ENCODE data around the gene CD7. TPM values are rescaled to one million over a fixed set of nuclear protein-coding genes. Genes with fewer than 3 reads are reported as not detected.

The CD7 gene
- polyA plus RNA-seq, 1 of the 3 experiments (the other 2 are of a cell fraction): 0.07 TPM

DNA sequence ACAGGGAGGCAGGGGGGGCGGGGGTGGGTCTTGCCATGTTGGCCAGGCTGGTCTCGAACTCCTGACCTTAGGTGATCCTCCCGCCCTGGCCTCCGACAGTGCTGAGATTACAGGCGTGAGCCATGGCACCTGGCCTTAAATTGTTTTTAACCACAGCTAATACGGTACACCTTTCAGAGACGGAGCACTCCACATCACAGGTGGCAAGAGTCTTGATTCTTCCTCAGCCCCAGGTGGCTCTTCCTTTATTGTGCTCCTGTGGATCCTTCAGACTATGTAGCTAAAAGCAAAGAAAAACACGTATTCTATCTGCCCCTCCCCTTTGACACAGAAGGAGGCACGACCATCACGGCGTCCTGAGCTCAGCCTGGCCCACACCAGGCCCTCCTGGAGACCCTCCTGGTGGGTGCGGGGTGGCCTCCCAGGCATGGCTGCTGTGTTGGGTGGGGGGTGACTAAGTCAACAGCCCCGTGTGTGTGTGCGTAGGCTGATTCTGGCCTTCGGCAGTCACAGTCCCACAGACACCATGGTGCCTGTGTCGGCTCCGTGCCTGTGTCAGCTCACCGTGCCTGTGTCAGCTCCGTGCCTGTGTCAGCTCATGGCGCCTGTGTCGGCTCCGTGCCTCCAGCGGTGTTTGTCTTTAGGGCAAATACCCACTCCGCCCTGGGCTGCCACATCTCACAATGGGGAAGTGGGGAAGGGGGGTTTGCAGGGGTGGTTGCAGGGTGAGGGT is 26.9 kb upstream of the CD7 start:
- ChIA-PET POLR2A (no interaction called here), CTCF (interaction anchor here (0.7 to 2.1 kb wide), 8 partner anchors 8 to 108 kb away, joined by 3 to 6 read pairs (median 3); no protein-coding TSS in a partner anchor)
- Histone ChIP-seq H3K9me3 (no peaks in the 10 kb centered on the region), H3K4me1 (ENCODE audit: control insufficient read depth in 1 of 2, insufficient read depth in 2 of 2, low read depth in 1 of 2, low read length in 1 of 2) (peaks cover 0 to 5% of the 10 kb centered on the region in 2 experiments; a peak in 1 of 4 replicates), H3K27me3 (ENCODE audit: insufficient read depth) (no peaks in the 10 kb centered on the region), H3K27ac (ENCODE audit: low read depth in 2 of 2, low read length in 1 of 2) (no peak overlapping the region), H3K36me3 (replicated peaks in 1 of 2; ENCODE audit: control insufficient read depth in 1 of 2, insufficient read depth in 2 of 2, low read length in 1 of 2) (no peaks in the 10 kb centered on the region), H3K9ac (no peak overlapping the region), H3K4me3 (ENCODE audit: low read depth in 2 of 2, low read length in 1 of 2) (no peak overlapping the region), H3F3A (replicated peaks; ENCODE audit: insufficient read depth) (no peaks in the 10 kb centered on the region), H3K4me2 (no peak overlapping the region), H3K79me2 (ENCODE audit: insufficient read depth) (no peaks in the 10 kb centered on the region), H2AFZ (ENCODE audit: low read depth) (no peak overlapping the region), H4K20me1 (ENCODE audit: insufficient read depth) (no peaks in the 10 kb centered on the region), H3K9me2 (no peaks in the 10 kb centered on the region)
- no peak for DNase-seq
- 83% methylated on average over 19 of the region's 24 CpGs for WGBS (ENCODE audit: low lambda C conversion rate)
- TF ChIP-seq FOXJ3 (CRISPR knock-in tag; IDR thresholded peaks at IDR 0.05) (no peak), POLR2AphosphoS5 (IDR thresholded peaks at IDR 0.05; ENCODE audit: low read depth, low read length) (no peak), RCOR1 (IDR thresholded peaks at IDR 0.05; ENCODE audit: low read length) (no peak), TAF1 (IDR thresholded peaks at IDR 0.05; ENCODE audit: borderline replicate concordance, low read depth, low read length) (no peak)

DNA sequence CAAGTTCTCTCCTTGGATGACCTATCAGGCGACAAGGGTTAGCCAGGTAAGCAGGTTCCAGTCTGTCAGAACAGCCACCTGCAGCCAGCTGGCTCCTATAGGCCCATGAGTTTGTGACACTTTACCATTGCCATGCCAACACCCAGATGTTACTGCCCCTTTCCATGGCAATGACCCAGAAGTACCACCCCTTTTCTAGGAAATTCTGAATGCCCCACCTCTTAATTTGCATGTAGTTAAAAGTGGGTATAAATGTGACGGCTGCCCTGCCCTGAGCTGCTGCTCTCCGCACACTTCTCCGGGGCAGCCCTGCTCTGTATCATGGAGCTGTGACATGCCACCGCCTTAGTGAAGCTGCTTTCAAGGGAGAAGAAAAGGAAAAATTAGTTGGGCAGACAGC is 26.2 kb upstream of the CD7 start:
- ChIA-PET POLR2A (interaction anchor here (1.3 kb wide), 1 partner anchor 14 kb away, joined by 4 read pairs; no protein-coding TSS in a partner anchor), CTCF (interaction anchor here (0.7 to 2.1 kb wide), 7 partner anchors 9 to 107 kb away, joined by 3 to 6 read pairs (median 3); no protein-coding TSS in a partner anchor)
- H3K4me3 ChIP-seq (ENCODE audit: low read depth in 2 of 2, low read length in 1 of 2): no peak overlapping the region
- no peaks in the 10 kb centered on the region for H3K79me2 ChIP-seq (ENCODE audit: insufficient read depth)
- no peak overlapping the region for H2AFZ ChIP-seq (ENCODE audit: low read depth)
- no peaks in the 10 kb centered on the region for H4K20me1 ChIP-seq (ENCODE audit: insufficient read depth)
- no peaks in the 10 kb centered on the region for H3K36me3 ChIP-seq (replicated peaks in 1 of 2; ENCODE audit: control insufficient read depth in 1 of 2, insufficient read depth in 2 of 2, low read length in 1 of 2)
- H3F3A ChIP-seq (replicated peaks; ENCODE audit: insufficient read depth): no peaks in the 10 kb centered on the region
- DNase-seq: no peak
- no peak overlapping the region for H3K4me2 ChIP-seq
- H3K9me3 ChIP-seq: no peaks in the 10 kb centered on the region
- WGBS (ENCODE audit: low lambda C conversion rate): 90% methylated on average over 5 of the region's 5 CpGs
- H3K9me2 ChIP-seq: no peaks in the 10 kb centered on the region
- H3K27ac ChIP-seq (ENCODE audit: low read depth in 2 of 2, low read length in 1 of 2): no peak overlapping the region
- TF ChIP-seq POLR2AphosphoS5 (IDR thresholded peaks at IDR 0.05; ENCODE audit: low read depth, low read length): no peak
- no peak for TF ChIP-seq FOXM1 (IDR thresholded peaks at IDR 0.05; ENCODE audit: low read depth)
- TF ChIP-seq GABPA (IDR thresholded peaks at IDR 0.05; ENCODE audit: low read depth): no peak
- TF ChIP-seq MXI1 (IDR thresholded peaks at IDR 0.05; ENCODE audit: low read depth, low read length): no peak
- TF ChIP-seq, protein P1, sequence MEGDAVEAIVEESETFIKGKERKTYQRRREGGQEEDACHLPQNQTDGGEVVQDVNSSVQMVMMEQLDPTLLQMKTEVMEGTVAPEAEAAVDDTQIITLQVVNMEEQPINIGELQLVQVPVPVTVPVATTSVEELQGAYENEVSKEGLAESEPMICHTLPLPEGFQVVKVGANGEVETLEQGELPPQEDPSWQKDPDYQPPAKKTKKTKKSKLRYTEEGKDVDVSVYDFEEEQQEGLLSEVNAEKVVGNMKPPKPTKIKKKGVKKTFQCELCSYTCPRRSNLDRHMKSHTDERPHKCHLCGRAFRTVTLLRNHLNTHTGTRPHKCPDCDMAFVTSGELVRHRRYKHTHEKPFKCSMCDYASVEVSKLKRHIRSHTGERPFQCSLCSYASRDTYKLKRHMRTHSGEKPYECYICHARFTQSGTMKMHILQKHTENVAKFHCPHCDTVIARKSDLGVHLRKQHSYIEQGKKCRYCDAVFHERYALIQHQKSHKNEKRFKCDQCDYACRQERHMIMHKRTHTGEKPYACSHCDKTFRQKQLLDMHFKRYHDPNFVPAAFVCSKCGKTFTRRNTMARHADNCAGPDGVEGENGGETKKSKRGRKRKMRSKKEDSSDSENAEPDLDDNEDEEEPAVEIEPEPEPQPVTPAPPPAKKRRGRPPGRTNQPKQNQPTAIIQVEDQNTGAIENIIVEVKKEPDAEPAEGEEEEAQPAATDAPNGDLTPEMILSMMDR (IDR thresholded peaks at IDR 0.05): no peak
- no peak for TF ChIP-seq RXRA (IDR thresholded peaks at IDR 0.05; ENCODE audit: borderline replicate concordance, low read depth)
- TF ChIP-seq FOXJ3 (CRISPR knock-in tag; IDR thresholded peaks at IDR 0.05): no peak
- no peak for TF ChIP-seq YY1 (IDR thresholded peaks at IDR 0.05; ENCODE audit: low read depth)
- no peak for TF ChIP-seq EZH2phosphoT487 (IDR thresholded peaks at IDR 0.05; ENCODE audit: borderline replicate concordance, low read depth)
- TF ChIP-seq GATA2 (CRISPR knock-in tag; IDR thresholded peaks at IDR 0.05): no peak
- no peak for TF ChIP-seq EP300 (IDR thresholded peaks at IDR 0.05; ENCODE audit: borderline replicate concordance in 1 of 2, low read depth in 1 of 2, low read length in 1 of 2)
- TF ChIP-seq, protein P2, sequence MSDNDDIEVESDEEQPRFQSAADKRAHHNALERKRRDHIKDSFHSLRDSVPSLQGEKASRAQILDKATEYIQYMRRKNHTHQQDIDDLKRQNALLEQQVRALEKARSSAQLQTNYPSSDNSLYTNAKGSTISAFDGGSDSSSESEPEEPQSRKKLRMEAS (IDR thresholded peaks at IDR 0.05; ENCODE audit: low read depth): no peak
- TF ChIP-seq FOSL2 (IDR thresholded peaks at IDR 0.05; ENCODE audit: borderline replicate concordance, low read depth): no peak
- TF ChIP-seq, protein P3, sequence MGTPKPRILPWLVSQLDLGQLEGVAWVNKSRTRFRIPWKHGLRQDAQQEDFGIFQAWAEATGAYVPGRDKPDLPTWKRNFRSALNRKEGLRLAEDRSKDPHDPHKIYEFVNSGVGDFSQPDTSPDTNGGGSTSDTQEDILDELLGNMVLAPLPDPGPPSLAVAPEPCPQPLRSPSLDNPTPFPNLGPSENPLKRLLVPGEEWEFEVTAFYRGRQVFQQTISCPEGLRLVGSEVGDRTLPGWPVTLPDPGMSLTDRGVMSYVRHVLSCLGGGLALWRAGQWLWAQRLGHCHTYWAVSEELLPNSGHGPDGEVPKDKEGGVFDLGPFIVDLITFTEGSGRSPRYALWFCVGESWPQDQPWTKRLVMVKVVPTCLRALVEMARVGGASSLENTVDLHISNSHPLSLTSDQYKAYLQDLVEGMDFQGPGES (IDR thresholded peaks at IDR 0.05; ENCODE audit: low read depth, low read length): no peak
- TF ChIP-seq, protein P4, sequence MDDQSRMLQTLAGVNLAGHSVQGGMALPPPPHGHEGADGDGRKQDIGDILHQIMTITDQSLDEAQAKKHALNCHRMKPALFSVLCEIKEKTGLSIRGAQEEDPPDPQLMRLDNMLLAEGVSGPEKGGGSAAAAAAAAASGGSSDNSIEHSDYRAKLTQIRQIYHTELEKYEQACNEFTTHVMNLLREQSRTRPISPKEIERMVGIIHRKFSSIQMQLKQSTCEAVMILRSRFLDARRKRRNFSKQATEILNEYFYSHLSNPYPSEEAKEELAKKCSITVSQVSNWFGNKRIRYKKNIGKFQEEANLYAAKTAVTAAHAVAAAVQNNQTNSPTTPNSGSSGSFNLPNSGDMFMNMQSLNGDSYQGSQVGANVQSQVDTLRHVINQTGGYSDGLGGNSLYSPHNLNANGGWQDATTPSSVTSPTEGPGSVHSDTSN (IDR thresholded peaks at IDR 0.05): no peak
- TF ChIP-seq SMC3 (IDR thresholded peaks at IDR 0.05; ENCODE audit: low read depth, low read length): no peak
- TF ChIP-seq, protein P5, sequence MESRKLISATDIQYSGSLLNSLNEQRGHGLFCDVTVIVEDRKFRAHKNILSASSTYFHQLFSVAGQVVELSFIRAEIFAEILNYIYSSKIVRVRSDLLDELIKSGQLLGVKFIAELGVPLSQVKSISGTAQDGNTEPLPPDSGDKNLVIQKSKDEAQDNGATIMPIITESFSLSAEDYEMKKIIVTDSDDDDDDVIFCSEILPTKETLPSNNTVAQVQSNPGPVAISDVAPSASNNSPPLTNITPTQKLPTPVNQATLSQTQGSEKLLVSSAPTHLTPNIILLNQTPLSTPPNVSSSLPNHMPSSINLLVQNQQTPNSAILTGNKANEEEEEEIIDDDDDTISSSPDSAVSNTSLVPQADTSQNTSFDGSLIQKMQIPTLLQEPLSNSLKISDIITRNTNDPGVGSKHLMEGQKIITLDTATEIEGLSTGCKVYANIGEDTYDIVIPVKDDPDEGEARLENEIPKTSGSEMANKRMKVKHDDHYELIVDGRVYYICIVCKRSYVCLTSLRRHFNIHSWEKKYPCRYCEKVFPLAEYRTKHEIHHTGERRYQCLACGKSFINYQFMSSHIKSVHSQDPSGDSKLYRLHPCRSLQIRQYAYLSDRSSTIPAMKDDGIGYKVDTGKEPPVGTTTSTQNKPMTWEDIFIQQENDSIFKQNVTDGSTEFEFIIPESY (IDR thresholded peaks at IDR 0.05; ENCODE audit: borderline replicate concordance, low read depth): no peak
- TF ChIP-seq NRF1 (IDR thresholded peaks at IDR 0.05; ENCODE audit: low read depth, low read length): no peak
- H3K27me3 ChIP-seq (ENCODE audit: insufficient read depth): no peaks in the 10 kb centered on the region
- H3K4me1 ChIP-seq (ENCODE audit: control insufficient read depth in 1 of 2, insufficient read depth in 2 of 2, low read depth in 1 of 2, low read length in 1 of 2): peaks cover 0 to 10% of the 10 kb centered on the region in 2 experiments; a peak in 2 of 4 replicates
- H3K9ac ChIP-seq: no peak overlapping the region

Measured in SK-N-SH (cell line).